Activated naive CD4-positive, alpha-beta T cell treated with anti-CD3 and anti-CD28 coated beads for 36 hours (primary cell): ENCODE data around the gene JARID2. TPM values are rescaled to one million over a fixed set of nuclear protein-coding genes. Genes with fewer than 3 reads are reported as not detected.

ENCODE experiments used
- CTCF ChIA-PET: fragments of 350-600 bp; sonication (Branson Sonifier 250); formaldehyde crosslinking; loops from one replicate; lab custom pipeline; 2021; ENCODE audit warnings: antibody characterized with exemption; lab: Charles Lee
- DNase-seq: peaks from one replicate; pipeline ENCODE4 v3.0.0-alpha.2; 2020
- H3K27ac Mint-ChIP-seq: one replicate; pipeline ENCODE4 v1.8.0; 2021; ENCODE audit warnings: mild to moderate bottlenecking, mixed read lengths
- H3K27me3 Mint-ChIP-seq: one replicate; pipeline ENCODE4 v1.8.0; 2021; ENCODE audit warnings: low read depth, mixed read lengths
- H3K36me3 Mint-ChIP-seq: one replicate; pipeline ENCODE4 v1.8.0; 2021; ENCODE audit warnings: low read depth, mixed read lengths
- H3K4me1 Mint-ChIP-seq: one replicate; pipeline ENCODE4 v1.8.0; 2021; ENCODE audit warnings: low read depth, mixed read lengths
- H3K4me3 Mint-ChIP-seq: one replicate; pipeline ENCODE4 v1.8.0; 2021; ENCODE audit warnings: mild to moderate bottlenecking, moderate library complexity, mixed read lengths
- H3K9me3 Mint-ChIP-seq: one replicate; pipeline ENCODE4 v1.8.0; 2021; ENCODE audit warnings: mixed read lengths
- intact Hi-C: fragments of 100-400 bp; cut with micrococcal nuclease; formaldehyde crosslinking; loops from one replicate; pipeline ENCODE4 v1.15.1; 2023
- total RNA-seq, 2 experiments: library from RNA; stranded (reverse); gene quantifications; one replicate each; pipeline ENCODE4 v1.2.3, GENCODE V29; 2021

Gene JARID2
- total RNA-seq, 2 experiments from 2014 or later: 26.6 to 27.7 TPM

DNA sequence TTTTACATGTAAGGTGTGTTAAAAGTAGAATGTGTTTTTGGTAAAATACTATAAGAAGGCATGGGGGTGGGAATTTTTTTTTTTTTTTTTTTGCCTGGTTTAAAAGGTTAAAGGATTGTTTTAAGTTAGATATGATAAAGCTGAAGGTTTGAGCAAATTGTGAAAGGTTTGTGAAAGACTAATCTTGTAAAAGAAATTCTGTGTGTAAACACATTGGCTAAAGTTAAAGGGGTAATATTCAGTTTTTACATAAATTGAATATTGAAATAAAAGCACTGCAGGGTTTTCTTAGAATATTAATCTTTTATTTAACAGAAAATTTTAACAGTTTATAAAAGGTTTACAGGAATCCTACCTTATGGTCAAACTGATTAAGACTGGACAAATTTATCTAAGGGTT is 311.3 kb downstream of the JARID2 start:
- Mint-ChIP-seq H3K36me3 (peaks cover 7% of the 10 kb centered on the region), H3K27ac (no peak overlapping the region)
- intact Hi-C loops: no loop called here

DNA sequence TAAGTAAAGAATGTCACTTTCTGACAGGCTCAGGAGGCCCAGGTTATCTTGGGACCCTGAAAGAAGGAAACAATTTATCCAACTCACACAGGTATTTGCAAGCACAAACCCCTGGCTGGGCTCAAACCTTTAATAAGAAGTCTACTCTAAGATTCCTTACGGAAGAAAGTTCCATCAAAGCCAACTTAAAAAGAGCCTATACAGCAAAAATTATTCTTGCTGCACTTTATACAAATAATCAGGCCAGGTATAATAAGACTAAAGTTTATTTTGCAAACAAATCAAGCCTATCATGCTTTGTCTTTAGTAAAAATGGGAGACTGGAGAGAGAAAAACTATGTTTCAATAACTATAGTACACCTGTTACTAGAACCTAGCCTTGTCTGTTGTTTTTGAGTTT is 314.8 kb downstream of the JARID2 start:
- Mint-ChIP-seq H3K4me1 (peaks cover 7% of the 10 kb centered on the region), H3K9me3 (no peaks in the 10 kb centered on the region), H3K4me3 (no peak overlapping the region), H3K27ac (no peak overlapping the region), H3K36me3 (peaks cover 6% of the 10 kb centered on the region), H3K27me3 (no peaks in the 10 kb centered on the region)
- no peak for DNase-seq
- intact Hi-C loops: no loop called here
- CTCF ChIA-PET: no interaction called here

More for the DNA sequence above, 311.3 kb downstream of the JARID2 start:
- Mint-ChIP-seq H3K9me3 (no peaks in the 10 kb centered on the region), H3K4me3 (no peak overlapping the region), H3K27me3 (no peaks in the 10 kb centered on the region), H3K4me1 (peaks cover 4% of the 10 kb centered on the region)
- CTCF ChIA-PET: no interaction called here
- no peak for DNase-seq

DNA sequence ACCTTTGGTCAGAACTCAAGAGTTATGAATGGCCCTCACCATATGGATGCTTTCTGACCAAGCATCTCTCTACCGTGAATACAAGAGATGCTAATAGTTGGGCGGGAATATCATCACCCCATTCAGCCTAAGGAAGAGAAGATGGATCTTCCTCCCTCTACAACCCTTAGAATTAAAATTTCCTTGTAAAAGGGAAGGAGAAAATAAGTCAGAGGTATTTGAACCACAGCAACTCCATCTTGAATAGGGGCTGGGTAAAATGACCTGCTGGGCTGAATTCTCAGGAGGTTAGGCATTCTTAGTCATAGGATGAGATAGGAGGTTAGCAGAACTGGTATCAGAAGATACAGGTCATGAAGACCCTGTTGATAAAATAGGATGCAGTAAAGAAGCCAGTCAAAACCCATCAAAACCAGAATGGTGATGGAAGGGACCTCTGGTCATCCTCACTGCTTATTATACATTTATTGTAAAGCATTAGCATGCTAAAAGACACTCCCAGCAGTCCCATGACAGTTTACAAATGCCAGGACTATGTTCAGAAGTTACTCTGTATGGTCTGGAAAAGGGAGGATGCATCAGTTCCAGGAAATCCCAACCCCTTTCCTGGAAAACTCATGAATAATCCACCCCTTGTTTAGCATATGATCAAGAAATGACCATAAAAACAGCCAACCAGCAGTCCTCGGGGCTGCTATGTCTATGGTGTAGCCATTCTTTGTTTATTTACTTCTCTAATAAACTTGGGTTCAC is 315.8 kb downstream of the JARID2 start:
- intact Hi-C loops: no loop called here
- Mint-ChIP-seq H3K27ac (no peak overlapping the region), H3K4me3 (no peak overlapping the region), H3K27me3 (no peaks in the 10 kb centered on the region), H3K4me1 (peaks cover 7% of the 10 kb centered on the region), H3K36me3 (peaks cover 5% of the 10 kb centered on the region), H3K9me3 (no peaks in the 10 kb centered on the region)
- no peak for DNase-seq
- CTCF ChIA-PET: no interaction called here

DNA sequence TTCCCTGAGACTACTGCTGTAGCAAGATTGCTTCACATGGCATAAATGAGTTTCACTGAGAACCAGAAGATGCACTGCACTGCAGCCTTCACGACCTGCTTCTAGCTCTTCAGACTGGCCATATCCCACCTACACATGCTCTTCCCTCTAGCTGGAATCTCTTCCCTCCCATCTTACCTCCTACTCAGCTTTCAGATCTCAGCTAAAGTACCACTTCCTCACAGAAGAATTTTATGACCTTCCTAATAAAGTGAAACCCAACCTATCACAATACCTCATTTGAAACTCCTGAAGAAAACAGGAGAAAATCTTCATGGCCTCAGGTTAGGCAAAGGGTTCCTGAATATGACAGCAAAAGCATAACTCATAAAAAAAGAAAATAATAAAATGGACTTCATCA is 317.1 kb downstream of the JARID2 start:
- CTCF ChIA-PET: no interaction called here
- H3K36me3 Mint-ChIP-seq: peaks cover 6% of the 10 kb centered on the region
- intact Hi-C loops: no loop called here
- H3K9me3 Mint-ChIP-seq: no peaks in the 10 kb centered on the region
- H3K4me3 Mint-ChIP-seq: no peak overlapping the region
- H3K4me1 Mint-ChIP-seq: peaks cover 5% of the 10 kb centered on the region
- no peak overlapping the region for H3K27ac Mint-ChIP-seq
- H3K27me3 Mint-ChIP-seq: no peaks in the 10 kb centered on the region
- no peak for DNase-seq

DNA sequence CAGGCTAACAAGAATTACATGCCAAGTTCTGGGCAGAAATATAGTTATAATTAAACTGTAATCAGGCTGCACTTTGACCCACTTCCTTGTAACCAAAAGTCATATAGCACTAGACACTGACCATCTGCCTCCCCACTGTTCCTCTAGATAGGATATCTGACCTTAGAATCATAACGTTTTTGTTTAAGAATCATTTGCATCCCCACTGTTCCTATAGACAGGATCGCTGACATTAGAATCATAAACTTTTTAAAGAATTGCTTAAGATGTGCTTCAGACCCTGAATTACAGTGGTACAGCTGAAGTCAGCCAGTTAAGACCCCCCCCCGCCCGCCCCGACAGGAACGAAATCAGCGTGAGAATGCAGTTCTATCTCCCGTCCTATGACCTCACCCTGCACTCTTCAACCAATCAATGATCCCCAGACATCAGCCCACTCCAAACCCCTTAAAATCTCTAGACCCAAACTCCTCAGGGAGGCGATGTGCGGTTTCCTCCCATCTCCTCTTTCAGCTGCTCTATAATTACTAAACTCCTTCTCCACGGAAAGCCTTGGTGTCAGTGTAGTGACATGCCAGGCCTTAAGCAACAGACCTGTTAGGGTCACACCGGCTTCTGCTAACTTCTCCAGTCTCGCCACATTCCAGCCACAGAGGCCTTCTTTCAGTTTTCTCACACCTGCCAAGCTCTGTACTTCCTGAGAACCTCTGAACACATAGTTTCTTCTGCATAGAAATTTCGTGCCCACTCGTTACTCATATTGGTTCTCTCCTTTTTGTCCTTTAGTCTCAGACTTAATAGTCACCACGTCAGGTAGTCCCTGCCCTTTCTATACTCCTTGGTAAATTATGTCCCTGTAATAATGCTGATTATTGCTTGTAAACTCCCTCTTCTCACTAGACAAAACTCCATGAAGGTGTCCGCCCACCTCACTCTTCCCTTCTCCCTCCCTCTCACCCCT is 323.4 kb downstream of the JARID2 start:
- DNase-seq: no peak
- no peak overlapping the region for H3K27ac Mint-ChIP-seq
- H3K36me3 Mint-ChIP-seq: peaks cover 7% of the 10 kb centered on the region
- CTCF ChIA-PET: no interaction called here
- intact Hi-C loops: no loop called here
- no peaks in the 10 kb centered on the region for H3K4me1 Mint-ChIP-seq
- no peak overlapping the region for H3K4me3 Mint-ChIP-seq
- H3K27me3 Mint-ChIP-seq: no peaks in the 10 kb centered on the region
- no peaks in the 10 kb centered on the region for H3K9me3 Mint-ChIP-seq

DNA sequence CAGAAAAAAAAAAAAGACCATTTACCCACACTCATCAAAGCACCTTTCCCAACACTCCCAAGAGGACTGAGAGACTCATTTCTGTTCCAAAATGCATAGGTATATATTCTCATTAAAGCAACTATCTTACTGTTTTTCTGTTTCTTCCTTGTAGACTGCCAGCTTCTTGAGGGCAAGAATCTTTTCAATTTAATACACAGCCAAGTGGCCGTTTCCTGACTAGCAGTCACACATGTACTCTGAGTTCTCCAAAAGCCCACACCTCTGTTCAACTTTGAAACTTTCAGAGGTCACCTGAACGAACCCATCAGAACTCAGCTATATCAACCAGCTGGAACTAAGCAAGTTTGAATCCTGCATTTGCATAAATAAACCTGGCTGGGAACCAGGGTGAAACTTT is 324.3 kb downstream of the JARID2 start:
- H3K9me3 Mint-ChIP-seq: no peaks in the 10 kb centered on the region
- H3K4me3 Mint-ChIP-seq: no peak overlapping the region

More for the DNA sequence above, 324.3 kb downstream of the JARID2 start:
- no peak for DNase-seq
- no peaks in the 10 kb centered on the region for H3K27me3 Mint-ChIP-seq
- no peaks in the 10 kb centered on the region for H3K4me1 Mint-ChIP-seq
- intact Hi-C loops: no loop called here
- H3K27ac Mint-ChIP-seq: no peak overlapping the region
- CTCF ChIA-PET: no interaction called here
- peaks cover 7% of the 10 kb centered on the region for H3K36me3 Mint-ChIP-seq
